Activated T-helper 17 cell treated with anti-CD3 and anti-CD28 coated beads, Interleukin-2, amount 50 U/mL, for 72 hours (primary cell): Measurements from ENCODE around the gene TEAD1. TPM values are rescaled to one million over a fixed set of nuclear protein-coding genes. Genes with fewer than 3 reads are reported as not detected.

Experiments
- ATAC-seq: fragments of 150-1000 bp; cut with Tn5 transposase; replicated peaks from 2 replicates; pipeline ENCODE4 v1.10.0; 2021; ENCODE audit warnings: mild to moderate bottlenecking, moderate library complexity
- H3K27ac Mint-ChIP-seq: one replicate; pipeline ENCODE4 v1.8.0; 2022; ENCODE audit warnings: mixed read lengths
- H3K27me3 Mint-ChIP-seq: one replicate; pipeline ENCODE4 v1.8.0; 2022; ENCODE audit warnings: mixed read lengths
- H3K36me3 Mint-ChIP-seq: one replicate; pipeline ENCODE4 v1.8.0; 2022; ENCODE audit warnings: low read depth, mild to moderate bottlenecking, mixed read lengths
- H3K4me1 Mint-ChIP-seq: one replicate; pipeline ENCODE4 v1.8.0; 2022; ENCODE audit warnings: mixed read lengths
- H3K4me3 Mint-ChIP-seq: one replicate; pipeline ENCODE4 v1.8.0; 2022; ENCODE audit warnings: mild to moderate bottlenecking, mixed read lengths
- H3K9me3 Mint-ChIP-seq: one replicate; pipeline ENCODE4 v1.8.0; 2022; ENCODE audit warnings: mixed read lengths
- total RNA-seq, 2 donors: library from RNA; stranded (reverse); gene quantifications; one replicate each; pipeline ENCODE4 v1.2.3, GENCODE V29; 2022

TEAD1 gene
- total RNA-seq, 2 donors from 2014 or later, result 1.2 to 1.6 TPM

GRCh38 chr11:12824281-12825041, 150.2 kb downstream of the TEAD1 start:
- Mint-ChIP-seq H3K4me1 (peaks cover 9% of the 10 kb centered on the region), H3K27me3 (peaks cover 52% of the 10 kb centered on the region), H3K4me3 (no peak overlapping the region), H3K9me3 (no peaks in the 10 kb centered on the region), H3K27ac (no peak overlapping the region), H3K36me3 (no peaks in the 10 kb centered on the region)
- no peak for ATAC-seq

DNA sequence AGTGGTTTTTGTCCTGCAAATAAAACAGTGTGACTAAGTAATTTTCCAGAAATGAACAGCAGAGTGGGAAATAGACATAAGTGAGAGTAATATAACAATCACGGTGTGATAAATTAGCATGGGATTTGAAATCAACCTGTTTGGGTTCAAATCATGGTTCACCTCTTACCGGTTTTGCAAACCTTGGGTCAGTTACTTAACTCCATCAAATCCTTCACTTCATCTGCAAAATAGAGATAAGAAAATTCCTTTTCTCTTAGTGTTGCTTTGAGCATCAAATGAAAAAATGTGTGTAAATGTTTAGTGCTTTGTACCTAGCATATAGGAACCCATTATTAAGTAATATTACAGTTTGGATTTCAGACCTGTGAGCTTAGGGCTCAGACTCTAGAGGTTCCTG, 152.2 kb downstream of the TEAD1 start:
- ATAC-seq, result no peak
- Mint-ChIP-seq H3K27ac (no peak overlapping the region), H3K4me1 (peaks cover 9% of the 10 kb centered on the region), H3K27me3 (peaks cover 63% of the 10 kb centered on the region), H3K9me3 (no peaks in the 10 kb centered on the region), H3K36me3 (no peaks in the 10 kb centered on the region), H3K4me3 (no peak overlapping the region)

GRCh38 chr11:12827369-12827768, 153.1 kb downstream of the TEAD1 start:
- Mint-ChIP-seq H3K4me3 (no peak overlapping the region), H3K36me3 (no peaks in the 10 kb centered on the region), H3K27ac (no peak overlapping the region), H3K9me3 (no peaks in the 10 kb centered on the region), H3K4me1 (peaks cover 9% of the 10 kb centered on the region), H3K27me3 (peaks cover 58% of the 10 kb centered on the region)
- no peak for ATAC-seq

- Mint-ChIP-seq H3K4me3 (peak overlapping the region; percentile 55), H3K4me1 (peaks cover 9% of the 10 kb centered on the region), H3K27me3 (peaks cover 60% of the 10 kb centered on the region), H3K36me3 (no peaks in the 10 kb centered on the region), H3K9me3 (no peaks in the 10 kb centered on the region), H3K27ac (no peak overlapping the region)
- no peak for ATAC-seq
Observed at GRCh38 chr11:12827929-12828812, 153.9 kb downstream of the TEAD1 start.

- peak overlapping the region; percentile 8 for H3K4me3 Mint-ChIP-seq
- no peaks in the 10 kb centered on the region for H3K36me3 Mint-ChIP-seq
- peaks cover 9% of the 10 kb centered on the region for H3K4me1 Mint-ChIP-seq
- no peak for ATAC-seq
- no peak overlapping the region for H3K27ac Mint-ChIP-seq
- H3K27me3 Mint-ChIP-seq, result peaks cover 61% of the 10 kb centered on the region
- no peaks in the 10 kb centered on the region for H3K9me3 Mint-ChIP-seq
Observed at GRCh38 chr11:12829131-12829530, 154.9 kb downstream of the TEAD1 start.

DNA sequence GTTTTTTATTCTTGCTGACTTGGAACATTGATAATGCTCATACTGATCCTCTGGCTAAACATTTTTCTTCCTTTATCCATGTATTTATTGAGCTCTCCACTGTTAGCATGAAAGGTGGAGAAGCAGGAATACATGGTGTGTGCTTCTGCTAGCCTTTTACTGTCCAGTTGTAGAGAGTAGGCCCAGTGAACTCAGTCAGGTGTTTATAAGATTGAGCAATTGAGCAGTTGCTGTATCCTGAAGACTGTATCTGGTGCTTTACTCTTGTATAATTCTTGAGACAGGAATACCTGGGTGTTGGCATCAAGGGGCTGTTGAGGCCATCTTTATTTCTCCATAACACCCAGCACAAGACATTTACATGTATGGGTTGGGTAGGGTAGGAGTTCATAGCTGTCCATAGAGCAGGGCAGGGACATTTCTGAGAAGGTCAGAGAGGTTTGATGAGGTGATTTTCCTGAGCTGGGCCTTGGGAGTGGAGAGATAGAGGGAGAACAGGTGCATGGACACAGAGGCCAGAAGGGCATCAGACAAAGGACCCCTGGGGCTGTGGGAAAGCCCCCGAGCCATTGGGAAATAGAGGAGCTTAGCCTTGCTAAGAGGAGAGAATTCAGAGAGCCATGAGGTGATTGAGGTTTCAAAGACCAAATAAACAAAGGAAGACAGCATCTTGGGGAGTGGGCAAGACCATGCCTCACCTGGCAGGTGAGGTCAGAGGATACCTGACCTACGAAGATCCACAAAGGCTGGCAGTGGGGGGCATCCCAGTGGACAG, 155.5 kb downstream of the TEAD1 start:
- Mint-ChIP-seq H3K27me3 (peaks cover 58% of the 10 kb centered on the region), H3K36me3 (no peaks in the 10 kb centered on the region), H3K4me3 (no peak overlapping the region), H3K9me3 (no peaks in the 10 kb centered on the region), H3K4me1 (peaks cover 9% of the 10 kb centered on the region), H3K27ac (no peak overlapping the region)
- no peak for ATAC-seq

GRCh38 chr11:12831471-12832202, 157.4 kb downstream of the TEAD1 start:
- ATAC-seq, result no peak
- Mint-ChIP-seq H3K27ac (no peak overlapping the region), H3K4me1 (peaks cover 9% of the 10 kb centered on the region), H3K36me3 (no peaks in the 10 kb centered on the region), H3K4me3 (no peak overlapping the region), H3K9me3 (no peaks in the 10 kb centered on the region), H3K27me3 (peaks cover 63% of the 10 kb centered on the region)

DNA sequence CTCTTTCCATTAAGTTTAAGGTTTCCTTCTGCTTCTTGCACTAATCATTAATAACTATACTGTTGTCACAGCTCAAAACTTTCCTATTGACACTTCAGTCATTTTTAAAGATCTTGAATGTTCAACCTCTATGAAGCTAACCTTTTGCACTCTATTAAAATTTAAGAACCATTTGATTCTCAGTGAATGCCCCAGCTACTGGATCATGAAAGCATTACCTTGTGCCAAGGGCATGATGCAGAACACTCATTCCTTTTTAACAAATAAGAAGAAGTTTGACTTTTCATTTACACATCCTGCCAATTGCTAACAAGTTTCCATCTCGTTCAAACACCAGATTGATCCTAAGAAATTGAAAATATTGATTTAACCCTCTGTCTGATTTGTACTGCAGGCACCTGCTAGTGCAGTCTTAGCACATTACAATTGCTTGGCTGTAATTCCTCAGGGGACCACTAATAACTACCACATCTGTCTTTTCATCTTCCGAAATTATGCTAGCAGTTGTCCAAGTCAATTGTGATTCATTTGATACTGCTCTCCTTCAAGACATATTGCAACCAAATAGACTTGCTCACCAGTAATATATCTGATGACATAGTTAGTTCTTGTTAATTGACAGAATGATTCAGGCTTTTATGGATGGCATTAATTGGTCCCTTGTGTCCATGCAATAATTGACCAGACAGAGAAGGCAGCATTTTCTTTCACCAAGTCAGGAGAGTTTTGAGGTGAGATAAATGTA, 158.4 kb downstream of the TEAD1 start:
- Mint-ChIP-seq H3K27me3 (peaks cover 55% of the 10 kb centered on the region), H3K4me1 (peaks cover 9% of the 10 kb centered on the region), H3K4me3 (no peak overlapping the region), H3K27ac (no peak overlapping the region), H3K9me3 (no peaks in the 10 kb centered on the region), H3K36me3 (no peaks in the 10 kb centered on the region)
- ATAC-seq, result no peak

DNA sequence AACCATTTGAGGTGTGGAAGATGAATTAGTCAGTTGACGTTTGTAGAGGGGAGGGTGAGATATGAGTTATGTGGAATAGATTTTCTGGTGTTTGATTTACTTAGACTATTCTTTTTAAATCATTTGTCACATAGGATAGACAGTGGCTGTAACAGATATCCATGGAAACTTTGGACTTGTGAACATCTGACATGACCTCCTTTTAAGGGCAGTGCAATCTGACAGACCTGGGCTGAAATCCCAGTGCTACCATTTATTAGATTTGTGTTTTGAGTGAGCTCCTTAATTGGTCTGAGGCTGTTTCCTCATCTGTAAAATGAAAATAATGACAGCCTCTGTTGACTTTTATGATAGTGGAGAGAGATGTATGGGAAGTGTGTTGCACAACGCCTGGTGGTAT, 159.9 kb downstream of the TEAD1 start:
- peaks cover under 1% of the 10 kb centered on the region for H3K4me1 Mint-ChIP-seq
- H3K9me3 Mint-ChIP-seq, result no peaks in the 10 kb centered on the region
- no peak for ATAC-seq
- peaks cover 41% of the 10 kb centered on the region for H3K27me3 Mint-ChIP-seq
- H3K27ac Mint-ChIP-seq, result no peak overlapping the region
- no peak overlapping the region for H3K4me3 Mint-ChIP-seq
- no peaks in the 10 kb centered on the region for H3K36me3 Mint-ChIP-seq

DNA sequence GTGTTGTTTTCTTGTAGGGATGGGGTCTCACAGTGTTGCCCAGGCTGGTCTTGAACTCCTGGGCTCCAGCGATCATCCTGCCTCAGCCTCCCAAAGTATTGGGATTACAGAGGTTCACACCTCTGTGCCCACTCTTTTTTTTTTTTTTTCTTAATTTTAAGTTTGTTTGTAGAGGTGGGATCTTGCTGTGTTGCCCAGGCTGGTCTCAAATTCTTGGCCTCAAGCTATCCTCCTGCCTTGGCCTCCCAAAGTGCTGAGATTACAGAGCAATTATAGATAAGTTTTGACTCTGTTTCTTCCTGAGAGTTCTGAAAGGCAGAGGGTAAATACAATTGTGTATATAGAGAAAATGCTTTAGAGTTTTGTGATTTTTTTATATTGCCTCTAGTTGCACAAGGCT, 160.4 kb downstream of the TEAD1 start:
- Mint-ChIP-seq H3K36me3 (no peaks in the 10 kb centered on the region), H3K27me3 (peaks cover 39% of the 10 kb centered on the region), H3K9me3 (no peaks in the 10 kb centered on the region), H3K4me3 (no peak overlapping the region), H3K4me1 (no peaks in the 10 kb centered on the region), H3K27ac (no peak overlapping the region)
- no peak for ATAC-seq

- H3K4me3 Mint-ChIP-seq, result no peak overlapping the region
Observed at GRCh38 chr11:12835286-12835685, 161.1 kb downstream of the TEAD1 start.

GRCh38 chr11:12838463-12839123, 164.4 kb downstream of the TEAD1 start:
- Mint-ChIP-seq H3K9me3 (no peaks in the 10 kb centered on the region), H3K4me1 (no peaks in the 10 kb centered on the region), H3K36me3 (no peaks in the 10 kb centered on the region), H3K27ac (no peak overlapping the region), H3K4me3 (no peak overlapping the region), H3K27me3 (peaks cover 22% of the 10 kb centered on the region)
- no peak for ATAC-seq

More at GRCh38 chr11:12835286-12835685, 161.1 kb downstream of the TEAD1 start:
- no peak for ATAC-seq
- H3K4me1 Mint-ChIP-seq, result no peaks in the 10 kb centered on the region
- H3K27me3 Mint-ChIP-seq, result peaks cover 36% of the 10 kb centered on the region
- H3K36me3 Mint-ChIP-seq, result no peaks in the 10 kb centered on the region
- no peak overlapping the region for H3K27ac Mint-ChIP-seq
- H3K9me3 Mint-ChIP-seq, result no peaks in the 10 kb centered on the region
